Globus pallidus (tissue), 1 donor: Measurements from ENCODE around the gene TMEM185B.
"Not testable (repeated sequence)": the region's sequence is repeated elsewhere in the genome, so short reads cannot be mapped to it uniquely, and the experiment has no call there.

Experiments used
- DNase-seq: peaks from one replicate; pipeline ENCODE4 v3.0.0-alpha.2; 2015; ENCODE audit warnings: low spot score

Gene TMEM185B

GRCh38 chr2:120206022-120206581, 17.1 kb downstream of the TMEM185B start:
- no peak for DNase-seq

GRCh38 chr2:120204945-120205670, 18.1 kb downstream of the TMEM185B start:
- DNase-seq: no peak

- no peak for DNase-seq
These were observed 18.8 kb downstream of the TMEM185B start for GRCh38 chr2:120204417-120204816.

GRCh38 chr2:120204022-120204405, 19.2 kb downstream of the TMEM185B start:
- no peak for DNase-seq

- no peak for DNase-seq
These were observed 19.8 kb downstream of the TMEM185B start for GRCh38 chr2:120203251-120204021.

- DNase-seq: not testable (repeated sequence)
These were observed 23.3 kb downstream of the TMEM185B start for GRCh38 chr2:120199817-120200459.

- no peak for DNase-seq
These were observed 27.6 kb downstream of the TMEM185B start for GRCh38 chr2:120195553-120195952.

GRCh38 chr2:120192280-120192679, 30.9 kb downstream of the TMEM185B start:
- no peak for DNase-seq

- DNase-seq: no peak
These were observed 34.0 kb downstream of the TMEM185B start for GRCh38 chr2:120189189-120189588.

GRCh38 chr2:120182019-120182560, 41.1 kb downstream of the TMEM185B start:
- DNase-seq: no peak

GRCh38 chr2:120180066-120180465, 43.1 kb downstream of the TMEM185B start:
- no peak for DNase-seq

- no peak for DNase-seq
These were observed 43.8 kb downstream of the TMEM185B start for GRCh38 chr2:120179396-120179795.

- DNase-seq: no peak
These were observed 45.2 kb downstream of the TMEM185B start for GRCh38 chr2:120177973-120178372.

GRCh38 chr2:120177001-120177621, 46.1 kb downstream of the TMEM185B start:
- DNase-seq: peak; percentile 29

- DNase-seq: no peak
These were observed 46.7 kb downstream of the TMEM185B start for GRCh38 chr2:120176526-120176925.

GRCh38 chr2:120174963-120175581, 48.1 kb downstream of the TMEM185B start:
- peak; percentile 69 for DNase-seq
